Esophagus squamous epithelium (tissue), 4 donors: ENCODE measurements around the gene NFYB.

Experiments
- CTCF ChIP-seq, 6 experiments: fragments of 450-650 bp in 4 of 6; fragments of 200-600 bp in 2 of 6; sonication (generic) in 2 of 6; IDR thresholded peaks; one replicate each; pipeline ENCODE4 v1.5.1; 2016 to 2019; ENCODE audit warnings: antibody characterized with exemption in 6 of 6, mild to moderate bottlenecking in 4 of 6, moderate library complexity in 4 of 6
- POLR2A ChIP-seq, 4 donors: fragments of 450-650 bp; IDR thresholded peaks; one replicate each; pipeline ENCODE4 v1.6.1; 2017; ENCODE audit warnings: antibody characterized with exemption in 4 of 4, mild to moderate bottlenecking in 4 of 4, moderate library complexity in 3 of 4

- TF ChIP-seq CTCF (IDR thresholded peaks at IDR 0.05) (no peak), POLR2A (IDR thresholded peaks at IDR 0.05) (no peak)
These were observed 16.3 kb upstream of the NFYB start for GRCh38 chr12:104154286-104154685.
